Immature natural killer cell (primary cell): ENCODE data around the gene MOCS3. TPM values are rescaled to one million over a fixed set of nuclear protein-coding genes. Genes with fewer than 3 reads are reported as not detected.

Experiments
- DNase-seq, 3 donors: peaks; one replicate each; pipeline ENCODE4 v3.0.0; 2022; ENCODE audit warnings: mixed read lengths in 1 of 3
- H3K27ac Mint-ChIP-seq, 6 donors: one replicate each; pipeline ENCODE4 v1.8.0; 2020; ENCODE audit warnings: mixed read lengths in 6 of 6, mild to moderate bottlenecking in 5 of 6, inconsistent platforms in 4 of 6, moderate library complexity in 3 of 6
- H3K27me3 Mint-ChIP-seq, 3 donors: one replicate each; pipeline ENCODE4 v1.8.0; 2020 to 2021; ENCODE audit warnings: low read depth in 3 of 3, mild to moderate bottlenecking in 3 of 3, mixed read lengths in 3 of 3, moderate library complexity in 3 of 3, inconsistent platforms in 1 of 3
- H3K36me3 Mint-ChIP-seq, 3 donors: one replicate each; pipeline ENCODE4 v1.8.0; 2020; ENCODE audit warnings: mixed read lengths in 3 of 3, inconsistent platforms in 2 of 3, mild to moderate bottlenecking in 2 of 3
- H3K4me1 Mint-ChIP-seq, 2 donors: one replicate each; pipeline ENCODE4 v1.8.0; 2020; ENCODE audit warnings: inconsistent platforms in 2 of 2, mild to moderate bottlenecking in 2 of 2, mixed read lengths in 2 of 2, moderate library complexity in 1 of 2
- H3K4me3 Mint-ChIP-seq, 5 donors: one replicate each; pipeline ENCODE4 v1.8.0; 2020; ENCODE audit warnings: mild to moderate bottlenecking in 5 of 5, mixed read lengths in 5 of 5, inconsistent platforms in 3 of 5, moderate library complexity in 3 of 5
- H3K9me3 Mint-ChIP-seq, 6 donors: one replicate each; pipeline ENCODE4 v1.8.0; 2020; ENCODE audit warnings: mild to moderate bottlenecking in 6 of 6, mixed read lengths in 6 of 6, inconsistent platforms in 4 of 6, moderate library complexity in 3 of 6
- polyA plus RNA-seq, 3 donors: library from polyadenylated mRNA; unstranded; fragments of 300-500 nt; fragmentation: Illumina TruSeq; gene quantifications; one replicate each; pipeline ENCODE4 v1.2.3, GENCODE V29; 2021

MOCS3 gene
- polyA plus RNA-seq, 3 donors from 2014 or later: 2.9 to 3.7 (median 3.1) TPM

DNA sequence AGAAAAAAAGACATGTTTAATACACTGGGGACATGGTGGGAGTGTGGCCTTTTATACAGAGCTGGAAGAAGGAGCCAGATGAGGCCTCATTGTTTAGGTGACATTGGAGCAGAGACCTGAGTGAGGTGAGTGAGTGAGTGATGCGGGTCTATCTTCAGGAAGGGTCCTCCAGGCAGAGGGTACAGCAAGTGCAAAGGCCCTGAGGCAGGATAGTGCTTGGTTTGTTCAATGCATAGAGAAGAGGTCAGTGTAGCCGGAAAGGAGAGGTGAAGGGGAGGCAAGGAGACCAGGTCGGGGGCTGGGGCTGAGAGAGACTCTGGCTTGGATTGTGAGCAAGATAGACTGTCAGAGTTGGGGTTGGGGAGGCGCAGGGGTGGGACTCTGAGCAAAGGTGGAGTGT, 40.7 kb downstream of the MOCS3 start:
- Mint-ChIP-seq H3K9me3 (no peaks in the 10 kb centered on the region), H3K4me3 (no peak overlapping the region), H3K27ac (no peak overlapping the region), H3K27me3 (peaks cover 5 to 9% (median 9%) of the 10 kb centered on the region in 3 donors), H3K36me3 (no peaks in the 10 kb centered on the region), H3K4me1 (no peaks in the 10 kb centered on the region)
- no peak for DNase-seq

- Mint-ChIP-seq H3K4me3 (no peak overlapping the region), H3K36me3 (no peaks in the 10 kb centered on the region), H3K9me3 (no peaks in the 10 kb centered on the region), H3K4me1 (no peaks in the 10 kb centered on the region), H3K27me3 (peaks cover 7 to 14% (median 8%) of the 10 kb centered on the region in 3 donors), H3K27ac (no peak overlapping the region)
- no peak for DNase-seq
Observed at GRCh38 chr20:51001430-51002265, 43.0 kb downstream of the MOCS3 start.

- Mint-ChIP-seq H3K27me3 (peaks cover 7 to 17% (median 8%) of the 10 kb centered on the region in 3 donors), H3K27ac (peak overlapping the region in 1 of 6 donors; percentile 47), H3K9me3 (no peaks in the 10 kb centered on the region), H3K4me3 (no peak overlapping the region), H3K4me1 (no peaks in the 10 kb centered on the region), H3K36me3 (no peaks in the 10 kb centered on the region)
- no peak for DNase-seq
Observed at GRCh38 chr20:51002633-51003032, 44.0 kb downstream of the MOCS3 start.

DNA sequence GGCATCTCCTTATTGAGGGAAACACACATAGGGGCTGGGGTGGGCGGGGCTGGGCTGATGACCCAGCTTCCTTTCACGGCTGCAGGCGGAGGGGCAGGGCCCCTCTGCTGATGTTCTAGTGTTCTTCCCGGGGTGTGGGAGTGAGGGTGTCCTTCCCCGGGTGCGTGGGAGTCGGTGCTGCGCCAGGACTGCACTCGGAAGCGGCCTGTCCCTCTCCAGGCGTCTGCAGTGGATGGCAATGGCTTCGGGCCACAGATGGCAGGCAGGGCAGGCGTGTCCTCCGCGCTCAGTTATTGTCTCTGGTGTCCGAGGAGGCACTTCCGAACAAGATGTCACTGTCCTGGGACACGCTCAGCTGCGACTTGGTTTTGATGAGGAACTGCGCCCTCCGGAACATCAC, 45.1 kb downstream of the MOCS3 start:
- no peak for DNase-seq
- peaks cover 4 to 17% (median 7%) of the 10 kb centered on the region in 3 donors for H3K27me3 Mint-ChIP-seq
- H3K4me1 Mint-ChIP-seq: no peaks in the 10 kb centered on the region
- H3K36me3 Mint-ChIP-seq: no peaks in the 10 kb centered on the region
- H3K4me3 Mint-ChIP-seq: no peak overlapping the region
- H3K27ac Mint-ChIP-seq: no peak overlapping the region
- H3K9me3 Mint-ChIP-seq: no peaks in the 10 kb centered on the region

- peaks cover 5 to 17% (median 5%) of the 10 kb centered on the region in 3 donors for H3K27me3 Mint-ChIP-seq
Observed at GRCh38 chr20:51004305-51004727, 45.7 kb downstream of the MOCS3 start.

DNA sequence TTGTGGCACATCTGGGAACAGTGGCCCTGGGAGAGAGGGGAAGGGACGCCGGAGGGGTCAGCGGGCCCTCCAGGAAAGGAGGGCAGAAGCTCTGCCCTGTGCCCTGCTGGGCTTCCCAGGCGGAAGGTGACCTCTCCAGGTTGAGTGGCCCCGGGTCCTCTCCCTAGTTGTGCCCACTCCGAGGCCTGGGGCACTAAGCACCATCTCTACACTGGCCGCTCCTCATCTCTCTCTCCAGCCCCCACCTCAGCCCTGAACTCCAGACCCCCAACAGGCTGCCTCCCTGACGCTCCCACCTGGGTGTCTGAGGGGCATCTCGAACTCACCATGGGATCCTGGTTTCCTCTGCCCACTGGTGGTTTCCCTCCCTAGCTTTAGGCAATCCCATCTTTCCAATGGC, 46.2 kb downstream of the MOCS3 start:
- Mint-ChIP-seq H3K27me3 (peaks cover 5 to 14% (median 5%) of the 10 kb centered on the region in 3 donors), H3K27ac (no peak overlapping the region), H3K4me3 (no peak overlapping the region), H3K4me1 (no peaks in the 10 kb centered on the region), H3K9me3 (no peaks in the 10 kb centered on the region), H3K36me3 (no peaks in the 10 kb centered on the region)
- no peak for DNase-seq

More at GRCh38 chr20:51004305-51004727, 45.7 kb downstream of the MOCS3 start:
- H3K4me3 Mint-ChIP-seq: no peak overlapping the region
- no peaks in the 10 kb centered on the region for H3K36me3 Mint-ChIP-seq
- H3K4me1 Mint-ChIP-seq: no peaks in the 10 kb centered on the region
- H3K27ac Mint-ChIP-seq: no peak overlapping the region
- no peak for DNase-seq
- no peaks in the 10 kb centered on the region for H3K9me3 Mint-ChIP-seq

- no peak overlapping the region for H3K27ac Mint-ChIP-seq
- H3K4me3 Mint-ChIP-seq: no peak overlapping the region
- no peaks in the 10 kb centered on the region for H3K36me3 Mint-ChIP-seq
- no peaks in the 10 kb centered on the region for H3K4me1 Mint-ChIP-seq
- DNase-seq: no peak
- H3K27me3 Mint-ChIP-seq: peaks cover 5 to 14% (median 5%) of the 10 kb centered on the region in 3 donors
- no peaks in the 10 kb centered on the region for H3K9me3 Mint-ChIP-seq
Observed at GRCh38 chr20:51005214-51005613, 46.6 kb downstream of the MOCS3 start.

- Mint-ChIP-seq H3K9me3 (no peaks in the 10 kb centered on the region), H3K4me3 (no peak overlapping the region), H3K27ac (no peak overlapping the region), H3K27me3 (peaks cover 3 to 20% (median 4%) of the 10 kb centered on the region in 3 donors), H3K4me1 (no peaks in the 10 kb centered on the region), H3K36me3 (no peaks in the 10 kb centered on the region)
- no peak for DNase-seq
Observed at GRCh38 chr20:51008718-51009117, 50.1 kb downstream of the MOCS3 start.

GRCh38 chr20:51009303-51010042, 50.9 kb downstream of the MOCS3 start:
- no peaks in the 10 kb centered on the region for H3K36me3 Mint-ChIP-seq
- H3K4me1 Mint-ChIP-seq: no peaks in the 10 kb centered on the region
- no peaks in the 10 kb centered on the region for H3K9me3 Mint-ChIP-seq
- no peak overlapping the region for H3K4me3 Mint-ChIP-seq
- H3K27me3 Mint-ChIP-seq: peaks cover 3 to 20% (median 4%) of the 10 kb centered on the region in 3 donors
- DNase-seq: no peak
- H3K27ac Mint-ChIP-seq: no peak overlapping the region

DNA sequence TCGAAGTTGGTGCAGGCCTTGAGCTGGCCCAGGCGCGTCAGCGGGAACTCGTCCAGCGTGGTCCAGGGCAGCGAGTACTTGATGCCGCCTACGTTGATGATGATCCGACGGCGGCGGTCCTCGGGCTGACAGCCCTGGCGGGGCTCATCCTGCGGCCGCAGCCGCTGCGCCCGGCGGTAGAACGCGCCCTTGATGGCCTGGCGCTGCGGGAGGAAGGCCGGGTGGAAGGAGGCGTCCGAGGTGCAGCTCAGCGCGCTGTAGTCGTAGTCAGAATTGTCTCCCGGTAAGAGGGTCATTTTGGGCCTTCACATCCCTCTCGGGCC, 51.4 kb downstream of the MOCS3 start:
- H3K36me3 Mint-ChIP-seq: no peaks in the 10 kb centered on the region
- H3K4me1 Mint-ChIP-seq: no peaks in the 10 kb centered on the region
- no peaks in the 10 kb centered on the region for H3K9me3 Mint-ChIP-seq
- peaks cover 3 to 20% (median 5%) of the 10 kb centered on the region in 3 donors for H3K27me3 Mint-ChIP-seq
- DNase-seq: no peak
- H3K4me3 Mint-ChIP-seq: no peak overlapping the region
- no peak overlapping the region for H3K27ac Mint-ChIP-seq

DNA sequence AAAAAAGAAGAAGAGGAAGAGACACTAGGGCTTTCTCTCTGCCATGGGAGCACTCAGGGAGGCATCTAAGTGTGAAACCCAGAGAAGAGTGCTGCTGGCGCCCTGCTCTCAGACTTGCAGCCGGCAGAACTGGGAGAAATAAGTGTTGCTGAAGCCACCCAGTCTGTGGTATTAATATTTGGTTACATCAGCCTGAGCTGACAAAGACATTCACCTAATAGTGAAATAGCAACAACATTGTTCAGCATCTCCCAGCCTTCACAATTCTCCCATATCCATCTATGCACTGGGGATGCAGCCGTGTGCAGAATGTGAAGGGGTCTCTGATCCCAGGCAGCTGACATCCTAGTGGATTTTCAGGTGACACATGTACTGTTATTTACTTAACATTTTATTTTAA, 52.3 kb downstream of the MOCS3 start:
- no peaks in the 10 kb centered on the region for H3K9me3 Mint-ChIP-seq
- no peak for DNase-seq
- peaks cover 0 to 21% (median 6%) of the 10 kb centered on the region in 3 donors for H3K27me3 Mint-ChIP-seq
- no peaks in the 10 kb centered on the region for H3K36me3 Mint-ChIP-seq
- H3K27ac Mint-ChIP-seq: no peak overlapping the region
- H3K4me1 Mint-ChIP-seq: no peaks in the 10 kb centered on the region
- H3K4me3 Mint-ChIP-seq: no peak overlapping the region

DNA sequence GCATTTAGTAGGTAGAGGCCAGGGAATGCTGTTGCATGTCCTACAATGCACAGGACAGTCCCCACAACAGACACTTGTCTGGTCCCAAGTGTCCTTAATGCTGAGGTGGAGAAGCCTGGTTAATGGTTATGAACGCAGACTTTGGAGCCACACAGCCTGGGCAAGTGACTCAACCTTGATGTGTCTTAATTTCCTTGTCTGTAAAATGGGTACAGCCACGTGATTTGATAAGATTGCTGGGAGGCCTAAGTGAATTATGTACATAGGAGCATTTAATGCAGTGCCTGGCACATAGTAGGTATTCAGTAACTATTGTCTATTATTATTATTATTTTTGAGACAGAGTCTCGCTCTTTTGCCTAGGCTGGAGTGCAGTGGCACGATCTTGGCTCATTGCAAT, 52.9 kb downstream of the MOCS3 start:
- Mint-ChIP-seq H3K9me3 (no peaks in the 10 kb centered on the region), H3K4me3 (no peak overlapping the region), H3K27ac (no peak overlapping the region), H3K4me1 (no peaks in the 10 kb centered on the region), H3K27me3 (peaks cover 0 to 19% (median 5%) of the 10 kb centered on the region in 3 donors), H3K36me3 (no peaks in the 10 kb centered on the region)
- no peak for DNase-seq

DNA sequence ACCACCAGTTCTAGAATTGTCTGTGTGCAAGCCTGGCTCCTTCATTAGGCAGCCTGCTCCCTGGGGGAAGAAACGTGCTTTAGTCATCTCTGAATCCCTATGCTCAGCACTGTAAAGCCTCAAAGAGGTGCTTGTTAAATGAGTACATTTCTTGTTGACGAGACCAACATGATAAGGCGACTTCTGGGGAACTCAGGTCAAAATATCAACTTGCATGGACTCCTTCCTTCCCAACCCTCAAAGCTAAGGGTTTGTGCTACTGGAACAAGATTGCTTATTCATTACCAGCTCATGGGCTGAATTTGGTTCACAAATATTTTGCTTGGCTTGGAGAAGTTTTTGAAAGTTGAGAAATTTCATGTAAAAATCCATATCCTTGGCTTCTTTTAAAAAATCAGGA, 53.7 kb downstream of the MOCS3 start:
- Mint-ChIP-seq H3K27me3 (peaks cover 0 to 18% (median 5%) of the 10 kb centered on the region in 3 donors), H3K27ac (no peak overlapping the region), H3K4me1 (no peaks in the 10 kb centered on the region), H3K9me3 (no peaks in the 10 kb centered on the region), H3K4me3 (no peak overlapping the region), H3K36me3 (no peaks in the 10 kb centered on the region)
- no peak for DNase-seq
